K562 (cell line): ENCODE results near the gene DTX2. TPM values are rescaled to one million over a fixed set of nuclear protein-coding genes. Genes with fewer than 3 reads are reported as not detected.
A peak's percentile ranks its signal among the peaks of the same experiment; 100 is the strongest.
"Not testable (repeated sequence)": the region's sequence is repeated elsewhere in the genome, so short reads cannot be mapped to it uniquely, and the experiment has no call there.

Experiments used
- ATAC-seq: fragments of 200-7000 bp; cut with Tn5 transposase; 3 replicates; pipeline ENCODE4 v1.9.1; 2020; ENCODE audit warnings: moderate library complexity
- BruUV-seq: library from RNA; stranded (reverse); fragments of 400-500 nt; replicated peaks from 2 replicates; lab custom pipeline; 2021; lab: Mats Ljungman, UMichigan
- CTCF ChIA-PET: fragments of 300-600 bp; formaldehyde crosslinking; extraction: SDS; loops from one replicate; lab custom pipeline; 2021; ENCODE audit warnings: low intra/inter-chr PET ratio; lab: Yijun Ruan, JAX
- POLR2A ChIA-PET: fragments of 300-600, 350-650 bp; sonication (Branson Sonifier 250); formaldehyde crosslinking; extraction: SDS; loops from one replicate; lab custom pipeline; 2021; ENCODE audit warnings: antibody characterized with exemption, inconsistent platforms; lab: Yijun Ruan, JAX
- DNase-seq, 4 experiments: peaks; one replicate each; pipeline versions ENCODE4 v3.0.0 to v3.0.0-alpha.2; 2011 to 2018; ENCODE audit warnings: low spot score in 3 of 4, mixed read lengths in 3 of 4; ENCODE audit errors: extremely low read depth in 1 of 4
- FAIRE-seq: peaks from 2 replicates; lab custom pipeline; 2011; peaks lifted over from hg19 to GRCh38; lab: Jason Lieb, UNC
- H2AFZ ChIP-seq: 2 replicates; pipeline ENCODE4 v1.6.0; 2011; ENCODE audit warnings: low read depth, low read length, control low read depth, inconsistent platforms
- H3K27ac ChIP-seq: fragments of 200-600 bp; 3 replicates; pipeline ENCODE4 v1.8.0; 2011; ENCODE audit warnings: low read depth, mild to moderate bottlenecking, control low read depth, inconsistent platforms, low read length, moderate library complexity, mixed read lengths; ENCODE audit errors: extremely low read depth
- H3K27me3 ChIP-seq, 2 experiments: fragments of 300-600 bp in 1 of 2; 2 replicates in 1 of 2; 3 replicates in 1 of 2; pipeline versions ENCODE4 v1.6.0 to v1.8.0; 2011; ENCODE audit warnings: inconsistent platforms in 2 of 2, low read length in 2 of 2, mild to moderate bottlenecking in 1 of 2, mixed read lengths in 1 of 2, moderate library complexity in 1 of 2; ENCODE audit not compliant: control insufficient read depth in 2 of 2, insufficient read depth in 2 of 2
- H3K36me3 ChIP-seq: fragments of 300-600 bp; 3 replicates; pipeline ENCODE4 v1.8.0; 2011; ENCODE audit warnings: mild to moderate bottlenecking, low read length, inconsistent platforms; ENCODE audit not compliant: control insufficient read depth, insufficient read depth
- H3K4me1 ChIP-seq, 2 experiments: fragments of 200-600 bp in 1 of 2; replicated peaks in 1 of 2; 2 replicates in 1 of 2; 3 replicates in 1 of 2; pipeline versions ENCODE4 v1.5.1 to v1.8.0; 2011; ENCODE audit warnings: inconsistent platforms in 2 of 2, low read length in 2 of 2, mild to moderate bottlenecking in 1 of 2, mixed read lengths in 1 of 2, moderate library complexity in 1 of 2; ENCODE audit not compliant: control insufficient read depth in 2 of 2, insufficient read depth in 2 of 2
- H3K4me2 ChIP-seq: 2 replicates; pipeline ENCODE4 v1.6.1; 2011; ENCODE audit warnings: low read length, control low read depth, inconsistent platforms, mixed read lengths; ENCODE audit not compliant: insufficient read depth
- H3K4me3 ChIP-seq: fragments of 200-600 bp; sonication (generic), shearing (Covaris generic); 2 replicates; pipeline ENCODE4 v1.5.1; 2016; ENCODE audit warnings: control low read depth, inconsistent platforms
- H3K79me2 ChIP-seq: fragments of 200-600 bp; 3 replicates; pipeline ENCODE4 v1.8.0; 2011; ENCODE audit warnings: low read length, inconsistent platforms; ENCODE audit not compliant: control insufficient read depth, insufficient read depth
- H3K9ac ChIP-seq, 2 experiments: 2 replicates each; pipeline versions ENCODE4 v1.6.0 to v1.6.1; 2011; ENCODE audit warnings: low read depth in 2 of 2, low read length in 2 of 2, control low read depth in 1 of 2, inconsistent platforms in 1 of 2, mild to moderate bottlenecking in 1 of 2, mixed read lengths in 1 of 2; ENCODE audit not compliant: insufficient read depth in 1 of 2
- H3K9me1 ChIP-seq: one replicate; pipeline ENCODE4 v1.6.0; 2011; ENCODE audit warnings: inconsistent platforms, mild to moderate bottlenecking, low read length, moderate library complexity; ENCODE audit not compliant: control insufficient read depth, insufficient read depth
- H3K9me3 ChIP-seq: replicated peaks from 2 replicates; pipeline ENCODE4 v1.5.1; 2011; ENCODE audit warnings: low read depth, low read length, inconsistent platforms; ENCODE audit not compliant: control insufficient read depth, insufficient read depth
- H4K20me1 ChIP-seq: replicated peaks from 2 replicates; pipeline ENCODE4 v1.6.1; 2011; ENCODE audit warnings: low read length, inconsistent platforms, mixed read lengths; ENCODE audit not compliant: control insufficient read depth, insufficient read depth
- RAD21 ChIP-seq, 2 experiments: fragments of 250-450 bp in 1 of 2; fragments of 450-650 bp in 1 of 2; sonication (Bioruptor Pico) in 1 of 2; formaldehyde crosslinking in 1 of 2; IDR thresholded peaks in 1 of 2; conservative IDR thresholded peaks in 1 of 2; 2 replicates each; pipeline versions ENCODE4 v1.4.0 to v1.8.0; 2020 to 2022; ENCODE audit warnings: mild to moderate bottlenecking in 2 of 2, moderate library complexity in 1 of 2
- WGBS: fragments of 100-300 bp; shearing (Covaris generic); methylation state at CpG from one replicate; pipeline ENCODE4 v1.1.6; 2016; ENCODE audit warnings: low coverage, mixed read lengths; ENCODE audit not compliant: insufficient coverage; ENCODE audit errors: missing lambda C conversion rate; 5-methylcytosine and 5-hydroxymethylcytosine counted together
- in situ Hi-C: fragments of 300-500 bp; cut with MboI; formaldehyde crosslinking; loops from 4 replicates; pipeline ENCODE4 v1.15.0; 2018; ENCODE audit warnings: inconsistent platforms, mixed read lengths
- intact Hi-C: fragments of 100-400 bp; cut with micrococcal nuclease; formaldehyde crosslinking; loops from 2 replicates; pipeline ENCODE4 v1.14.2; 2022
- polyA plus RNA-seq, 8 experiments: library from polyadenylated mRNA; depleted of rRNA in 4 of 8; stranded (reverse) in 5 of 8; unstranded in 3 of 8; fragments of >200 nt; fragmentation: Nextera tagmentation in 2 of 8; fragmentation: Illumina TruSeq in 1 of 8; extraction: Ambion mirVana in 2 of 8; extraction: Trizol in 1 of 8; gene quantifications; 2 replicates each; pipeline versions ENCODE4 v1.2.1 to v1.2.3, GENCODE V29; 2011 to 2014; ENCODE audit warnings: inconsistent platforms in 1 of 8, missing spikeins in 1 of 8
- total RNA-seq, 7 experiments: library from RNA; depleted of rRNA in 6 of 7; stranded (reverse); fragments of >200 nt in 6 of 7; fragmentation: Illumina TruSeq in 2 of 7; extraction: Trizol in 2 of 7; gene quantifications; 2 replicates each; pipeline versions ENCODE4 v1.2.1 to v1.2.3, GENCODE V29; 2011 to 2021; ENCODE audit warnings: low replicate concordance in 1 of 7

The DTX2 gene
- total and polyA plus RNA-seq, 9 of the 15 experiments (the other 6 are each of a cell fraction or from before 2014, with no cell fraction given): 0.20 to 31.5 (median 9.8) TPM

DNA sequence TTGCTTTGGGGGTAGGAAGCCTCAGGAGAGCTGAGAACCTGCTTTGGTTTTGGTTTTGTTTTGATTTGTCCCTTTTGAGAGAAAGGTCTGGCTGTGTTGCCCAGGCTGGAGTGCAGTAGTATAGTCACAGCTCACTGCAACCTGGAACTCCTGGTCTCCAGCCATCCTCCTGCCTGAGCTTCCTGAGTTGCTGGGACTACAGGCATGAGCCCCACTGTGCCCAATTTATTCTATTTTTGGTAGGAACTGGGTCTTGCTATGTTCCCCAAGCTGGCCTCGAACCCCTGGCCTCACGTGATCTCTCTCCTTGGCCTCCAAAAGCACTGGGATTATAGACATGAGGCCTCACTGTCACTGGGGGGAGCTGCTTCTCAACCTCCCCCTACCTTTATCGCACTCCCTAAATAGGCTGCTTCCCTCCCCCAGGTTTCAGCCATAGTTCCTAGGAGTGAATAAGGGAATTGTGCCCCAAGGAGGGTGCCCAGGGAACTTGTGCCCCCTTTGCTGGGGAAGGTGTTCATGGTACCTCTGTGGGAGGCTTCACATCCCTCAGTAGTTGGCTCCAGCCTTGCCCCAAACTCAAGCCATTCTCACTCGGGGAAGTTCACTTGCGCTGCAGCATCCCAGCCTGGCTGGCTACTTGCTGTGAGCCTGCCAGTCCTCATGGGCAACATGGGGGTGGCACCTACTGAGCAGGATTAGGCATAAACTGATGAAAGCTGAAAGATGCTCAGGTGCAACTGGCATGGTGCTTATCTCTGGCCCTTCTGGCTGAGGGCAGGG is 18.7 kb upstream of the DTX2 start:
- intact Hi-C loops, H3K4me2 ChIP-seq, H4K20me1 ChIP-seq, CTCF ChIA-PET, H3K9me1 ChIP-seq, H3K4me1 ChIP-seq, BruUV-seq, H3K9ac ChIP-seq, H3K4me3 ChIP-seq, FAIRE-seq, in situ Hi-C loops, H3K9me3 ChIP-seq, H2AFZ ChIP-seq, H3K36me3 ChIP-seq, ATAC-seq, H3K27ac ChIP-seq, DNase-seq, H3K27me3 ChIP-seq, POLR2A ChIA-PET, H3K79me2 ChIP-seq: not testable (repeated sequence)
- 0 out of 4 replicates have a peak, but pooled peaks of 1 of the 2 experiments have one; percentile 2 for TF ChIP-seq RAD21 (CRISPR knock-in tag; conservative IDR thresholded peaks at IDR 0.05 in 1 of 2, IDR thresholded peaks at IDR 0.05 in 1 of 2)
- 50% methylated on average over 2 of the region's 5 CpGs for WGBS

DNA sequence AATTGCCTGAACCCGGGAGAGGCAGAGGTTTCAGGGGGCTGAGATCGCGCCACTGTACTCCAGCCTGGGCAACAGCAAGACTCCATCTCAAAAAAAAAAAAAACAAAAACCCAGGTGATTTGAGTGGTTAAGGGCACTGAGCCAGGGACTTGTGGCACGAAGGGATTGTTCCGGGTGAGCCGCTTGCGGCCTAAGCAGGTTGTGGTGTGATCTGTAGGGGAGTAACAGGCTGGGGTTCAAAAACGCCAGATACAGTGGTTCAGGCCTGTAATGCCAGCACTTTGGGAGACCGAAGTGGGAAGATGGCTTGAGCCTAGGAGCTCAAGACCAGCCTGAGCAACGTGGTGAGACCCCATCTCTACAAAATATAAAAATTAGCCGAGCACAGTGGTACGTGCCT is 17.7 kb upstream of the DTX2 start:
- WGBS: 91% methylated on average over 4 of the region's 12 CpGs
- not testable (repeated sequence) for H3K9ac ChIP-seq, ATAC-seq

More for the DNA sequence above, 17.7 kb upstream of the DTX2 start:
- H3K36me3 ChIP-seq, H3K9me1 ChIP-seq, DNase-seq, H3K27me3 ChIP-seq, BruUV-seq, in situ Hi-C loops, H3K4me1 ChIP-seq, intact Hi-C loops, H2AFZ ChIP-seq, H3K4me2 ChIP-seq, H3K79me2 ChIP-seq, H3K27ac ChIP-seq, H4K20me1 ChIP-seq, H3K9me3 ChIP-seq, FAIRE-seq, CTCF ChIA-PET, POLR2A ChIA-PET, H3K4me3 ChIP-seq: not testable (repeated sequence)
